Measurements from ENCODE around the gene RASA3. TPM values are rescaled to one million over a fixed set of nuclear protein-coding genes. Genes with fewer than 3 reads are reported as not detected.

Gene RASA3
- total and polyA plus RNA-seq, 2 donors (not counting 3 experiments of a cell fraction or from before 2014, with no cell fraction given): 26.5 to 53.8 TPM

DNA sequence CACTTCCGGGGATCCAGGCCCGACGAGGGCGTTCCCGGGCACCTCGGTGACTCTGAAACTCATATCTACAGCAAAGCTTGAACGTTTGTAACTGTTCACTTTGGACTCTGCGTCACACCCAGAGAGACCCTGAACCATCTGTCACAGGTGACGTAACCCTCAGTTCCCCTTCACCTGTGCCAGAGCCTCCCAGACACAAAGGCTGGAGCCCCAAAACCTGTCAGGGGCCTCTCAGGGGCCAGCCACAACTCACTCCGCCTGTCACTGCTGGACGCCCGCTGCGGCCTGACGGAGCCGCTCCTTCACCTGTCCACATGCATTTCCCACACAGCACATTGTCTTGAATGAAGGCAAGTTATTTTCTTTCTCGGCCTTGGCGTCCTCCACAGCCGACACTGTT, 8.0 kb downstream of the RASA3 start:
- DNase-seq (ENCODE audit: low read depth, low spot score) (no peak), FAIRE-seq (no peak)
- H3K27ac ChIP-seq (ENCODE audit: insufficient read depth, low read depth, low read length): no peak overlapping the region
- H3K9me3 ChIP-seq (replicated peaks; ENCODE audit: control insufficient read depth, insufficient read depth, low read length): no peaks in the 10 kb centered on the region
- dilution Hi-C loops (cut with MboI; ENCODE audit: extremely low pct_ligation_motif_present, low sequenced_read_pairs): no loop called here
- ChIA-PET CTCF (no interaction called here), POLR2A (no interaction called here)
- H3K36me3 ChIP-seq (ENCODE audit: control insufficient read depth in 2 of 2, extremely low read depth in 1 of 2, insufficient read depth in 2 of 2, low read length in 2 of 2): no peaks in the 10 kb centered on the region
- peaks cover 77% of the 10 kb centered on the region for H3K79me2 ChIP-seq (ENCODE audit: control insufficient read depth, insufficient read depth, low read length)
- BruUV-seq (replicated peaks): no TSS peak
- intact Hi-C loops (cut with micrococcal nuclease): no loop called here
- peaks cover 36% of the 10 kb centered on the region for H3K4me1 ChIP-seq (ENCODE audit: control insufficient read depth, extremely low read depth, insufficient read depth, low read length)
- H2AFZ ChIP-seq (ENCODE audit: low read depth, low read length): no peak overlapping the region
- no peak for TF ChIP-seq MYC (IDR thresholded peaks at IDR 0.05; ENCODE audit: low read depth, low read length)
- TF ChIP-seq EZH2 (IDR thresholded peaks at IDR 0.05; ENCODE audit: borderline replicate concordance, low read depth, low read length, severe bottlenecking): no peak
- TF ChIP-seq POLR2AphosphoS5 (IDR thresholded peaks at IDR 0.05; ENCODE audit: insufficient read depth, low read depth, low read length): no peak
- TF ChIP-seq, protein P1, sequence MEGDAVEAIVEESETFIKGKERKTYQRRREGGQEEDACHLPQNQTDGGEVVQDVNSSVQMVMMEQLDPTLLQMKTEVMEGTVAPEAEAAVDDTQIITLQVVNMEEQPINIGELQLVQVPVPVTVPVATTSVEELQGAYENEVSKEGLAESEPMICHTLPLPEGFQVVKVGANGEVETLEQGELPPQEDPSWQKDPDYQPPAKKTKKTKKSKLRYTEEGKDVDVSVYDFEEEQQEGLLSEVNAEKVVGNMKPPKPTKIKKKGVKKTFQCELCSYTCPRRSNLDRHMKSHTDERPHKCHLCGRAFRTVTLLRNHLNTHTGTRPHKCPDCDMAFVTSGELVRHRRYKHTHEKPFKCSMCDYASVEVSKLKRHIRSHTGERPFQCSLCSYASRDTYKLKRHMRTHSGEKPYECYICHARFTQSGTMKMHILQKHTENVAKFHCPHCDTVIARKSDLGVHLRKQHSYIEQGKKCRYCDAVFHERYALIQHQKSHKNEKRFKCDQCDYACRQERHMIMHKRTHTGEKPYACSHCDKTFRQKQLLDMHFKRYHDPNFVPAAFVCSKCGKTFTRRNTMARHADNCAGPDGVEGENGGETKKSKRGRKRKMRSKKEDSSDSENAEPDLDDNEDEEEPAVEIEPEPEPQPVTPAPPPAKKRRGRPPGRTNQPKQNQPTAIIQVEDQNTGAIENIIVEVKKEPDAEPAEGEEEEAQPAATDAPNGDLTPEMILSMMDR (IDR thresholded peaks at IDR 0.05; ENCODE audit: extremely low read depth in 1 of 2, insufficient read depth in 1 of 2, low read depth in 1 of 2, low read length in 2 of 2): no peak
- TF ChIP-seq, protein P2, sequence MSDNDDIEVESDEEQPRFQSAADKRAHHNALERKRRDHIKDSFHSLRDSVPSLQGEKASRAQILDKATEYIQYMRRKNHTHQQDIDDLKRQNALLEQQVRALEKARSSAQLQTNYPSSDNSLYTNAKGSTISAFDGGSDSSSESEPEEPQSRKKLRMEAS (IDR thresholded peaks at IDR 0.05; ENCODE audit: insufficient read depth, insufficient read length): no peak
- TF ChIP-seq FOS (IDR thresholded peaks at IDR 0.05; ENCODE audit: borderline replicate concordance, insufficient read depth, low read length): no peak
- TF ChIP-seq POLR2A (IDR thresholded peaks at IDR 0.05; ENCODE audit: low read depth, low read length): no peak
- no peak for TF ChIP-seq JUN (IDR thresholded peaks at IDR 0.05; ENCODE audit: borderline replicate concordance, insufficient read depth, insufficient read length, low read depth)
- TF ChIP-seq GATA2 (IDR thresholded peaks at IDR 0.05; ENCODE audit: insufficient read depth, insufficient read length, low read depth, low read length): no peak
- no peaks in the 10 kb centered on the region for H4K20me1 ChIP-seq (replicated peaks; ENCODE audit: control insufficient read depth, extremely low read depth, insufficient read depth, low read length)
- H3K4me2 ChIP-seq (ENCODE audit: insufficient read depth, low read length): no peak overlapping the region
- no peaks in the 10 kb centered on the region for H3K9me1 ChIP-seq (replicated peaks; ENCODE audit: control insufficient read depth, extremely low read depth, insufficient read depth, low read length)
- no peak overlapping the region for H3K9ac ChIP-seq (replicated peaks; ENCODE audit: extremely low read depth, insufficient read depth, low read length)
- no peaks in the 10 kb centered on the region for H3K27me3 ChIP-seq (ENCODE audit: control insufficient read depth in 2 of 2, insufficient read depth in 2 of 2, low read length in 2 of 2)
- no peak overlapping the region for H3K4me3 ChIP-seq (replicated peaks in 1 of 3; ENCODE audit: insufficient read depth in 1 of 3, low read depth in 1 of 3, low read length in 3 of 3)

Data from endothelial cell of umbilical vein (primary cell).